AG04450 (cell line): ENCODE data around the gene FAXDC2. TPM values are rescaled to one million over a fixed set of nuclear protein-coding genes. Genes with fewer than 3 reads are reported as not detected.
A peak's percentile ranks its signal among the peaks of the same experiment; 100 is the strongest.

Experiments used
- CTCF ChIA-PET: fragments of 300-600, 350-600 bp; formaldehyde crosslinking; extraction: SDS; loops from one replicate; lab custom pipeline; 2022; ENCODE audit warnings: antibody characterized with exemption, inconsistent platforms; lab: Charles Lee
- POLR2A ChIA-PET: fragments of 350-600 bp; formaldehyde crosslinking; extraction: SDS; loops from one replicate; lab custom pipeline; 2021; ENCODE audit warnings: antibody characterized with exemption, inconsistent platforms; lab: Yijun Ruan, JAX
- DNase-seq: peaks from one replicate; pipeline ENCODE4 v3.0.0-alpha.2; 2011; ENCODE audit warnings: low read depth, low spot score
- H3K27ac ChIP-seq: one replicate; pipeline ENCODE4 v1.5.1; 2012; ENCODE audit warnings: low read depth, low read length, control low read depth
- H3K27me3 ChIP-seq: one replicate; pipeline ENCODE4 v1.6.0; 2012; ENCODE audit warnings: low read length; ENCODE audit not compliant: control insufficient read depth, insufficient read depth
- H3K4me3 ChIP-seq: 2 replicates; pipeline ENCODE4 v1.5.1; 2011; ENCODE audit warnings: mild to moderate bottlenecking, low read depth, low read length, control low read depth
- H3K9me3 ChIP-seq: 2 replicates; pipeline ENCODE4 v1.5.1; 2012; ENCODE audit warnings: low read length; ENCODE audit not compliant: control insufficient read depth, insufficient read depth
- CTCF ChIP-seq: IDR thresholded peaks from 2 replicates; pipeline ENCODE4 v1.5.1; 2011; ENCODE audit warnings: low read depth, low read length, control low read depth, inconsistent platforms
- polyA minus RNA-seq: library from RNA; depleted of rRNA, polyadenylated mRNA; stranded (reverse); fragments of >200 nt; gene quantifications from 2 replicates; pipeline ENCODE4 v1.2.3, GENCODE V29; 2011; rRNA and poly(A)+ RNA removed
- polyA plus RNA-seq: library from polyadenylated mRNA; depleted of rRNA; stranded (reverse); fragments of >200 nt; gene quantifications from 2 replicates; pipeline ENCODE4 v1.2.3, GENCODE V29; 2011; rRNA removed

FAXDC2 gene
- polyA plus RNA-seq = 21.1 and 22.7 TPM in 2 replicates
- polyA minus RNA-seq = 23.6 and 24.9 TPM in 2 replicates

- H3K4me3 ChIP-seq = peak within 1 kb of the TSS; percentile 92
- no peaks in the 10 kb centered on the region for H3K9me3 ChIP-seq
- DNase-seq = peak; percentile 69
- peak within 1 kb of the TSS; percentile 78 for H3K27ac ChIP-seq
- CTCF ChIA-PET = interaction anchor here (0.7 to 2.4 kb wide), 4 partner anchors 16 to 200 kb away, joined by 3 to 12 read pairs (median 6); no protein-coding TSS in a partner anchor
- no peaks in the 10 kb centered on the region for H3K27me3 ChIP-seq
- POLR2A ChIA-PET = interaction anchor here (0.5 to 1.1 kb wide), 2 partner anchors 8 to 168 kb away, joined by 3 to 8 read pairs; partner anchors contain the start of gene CNOT8
- TF ChIP-seq CTCF = no peak
Measured at GRCh38 chr5:154850255-154851062, at the start of gene FAXDC2. Gene FAXDC2, minus strand, starts transcription at chr5:154850603. Its CDS starts 12,425 bp downstream, at chr5:154838178.

- Histone ChIP-seq H3K27ac (no peak overlapping the region), H3K4me3 (no peak overlapping the region), H3K9me3 (no peaks in the 10 kb centered on the region), H3K27me3 (no peaks in the 10 kb centered on the region)
- ChIA-PET CTCF (interaction anchor here (1.0 kb wide), 1 partner anchor 248 kb away, joined by 3 read pairs; no protein-coding TSS in a partner anchor), POLR2A (no interaction called here)
- no peak for DNase-seq
- no peak for TF ChIP-seq CTCF
Measured at GRCh38 chr5:154900066-154900465, 49.7 kb upstream of the FAXDC2 start.

GRCh38 chr5:154899151-154899816 lies 48.9 kb upstream of the FAXDC2 start:
- POLR2A ChIA-PET = no interaction called here
- no peaks in the 10 kb centered on the region for H3K27me3 ChIP-seq
- H3K4me3 ChIP-seq = no peak overlapping the region
- no peaks in the 10 kb centered on the region for H3K9me3 ChIP-seq
- no peak for TF ChIP-seq CTCF
- H3K27ac ChIP-seq = no peak overlapping the region
- no peak for DNase-seq
- CTCF ChIA-PET = interaction anchor here (1.0 kb wide), 1 partner anchor 248 kb away, joined by 3 read pairs; no protein-coding TSS in a partner anchor

- POLR2A ChIA-PET = no interaction called here
- no peak for TF ChIP-seq CTCF
- Histone ChIP-seq H3K4me3 (no peak overlapping the region), H3K27me3 (no peaks in the 10 kb centered on the region), H3K27ac (no peak overlapping the region), H3K9me3 (no peaks in the 10 kb centered on the region)
- DNase-seq = no peak
- CTCF ChIA-PET = interaction anchor here (0.9 kb wide), 1 partner anchor 8 kb away, joined by 6 read pairs; no protein-coding TSS in a partner anchor
Measured at GRCh38 chr5:154898210-154898609, 47.8 kb upstream of the FAXDC2 start.
